GM18517 (cell line): ENCODE data around the gene CBLIF.
"Not testable (repeated sequence)": the region's sequence is repeated elsewhere in the genome, so short reads cannot be mapped to it uniquely, and the experiment has no call there.

Source experiments
- ATAC-seq: cut with Tn5 transposase; IDR thresholded peaks from one replicate; pipeline ENCODE4 v1.9.1; 2021; ENCODE audit warnings: mild to moderate bottlenecking, moderate library complexity; ENCODE audit not compliant: unreplicated experiment

Gene CBLIF

GRCh38 chr11:59800390-59801025 lies 44.8 kb downstream of the CBLIF start:
- ATAC-seq, result no peak

GRCh38 chr11:59794417-59794816 lies 50.9 kb downstream of the CBLIF start:
- no peak for ATAC-seq

GRCh38 chr11:59792507-59792906 lies 52.8 kb downstream of the CBLIF start:
- ATAC-seq, result no peak

GRCh38 chr11:59791639-59792038 lies 53.7 kb downstream of the CBLIF start:
- ATAC-seq, result no peak

- ATAC-seq, result no peak
Observed at GRCh38 chr11:59787816-59788215, 57.5 kb downstream of the CBLIF start.

- no peak for ATAC-seq
Observed at GRCh38 chr11:59787255-59787588, 58.1 kb downstream of the CBLIF start.

GRCh38 chr11:59785818-59786217 lies 59.5 kb downstream of the CBLIF start:
- ATAC-seq, result no peak

- not testable (repeated sequence) for ATAC-seq
Observed at GRCh38 chr11:59784441-59784840, 60.9 kb downstream of the CBLIF start.

- ATAC-seq, result no peak
Observed at GRCh38 chr11:59783632-59784090, 61.6 kb downstream of the CBLIF start.

- no peak for ATAC-seq
Observed at GRCh38 chr11:59782080-59782479, 63.2 kb downstream of the CBLIF start.

GRCh38 chr11:59779487-59779886 lies 65.8 kb downstream of the CBLIF start:
- ATAC-seq, result no peak
